Loucy (cell line): Measurements from ENCODE around the gene NCKAP5.

Experiments
- CTCF ChIP-seq: fragments of 200-600 bp; sonication (generic); conservative IDR thresholded peaks from 2 replicates; pipeline ENCODE4 v1.5.1; 2014; ENCODE audit warnings: mild to moderate bottlenecking, antibody characterized with exemption, low read length
- EZH2phosphoT487 ChIP-seq: fragments of 200-600 bp; IDR thresholded peaks from 2 replicates; pipeline ENCODE4 v1.6.1; 2018; ENCODE audit warnings: antibody characterized with exemption, mild to moderate bottlenecking, moderate library complexity, borderline replicate concordance

- TF ChIP-seq CTCF (no peak), EZH2phosphoT487 (no peak)
Measured at GRCh38 chr2:132678483-132678882, 889.8 kb downstream of the NCKAP5 start.
